Activated T-cell treated with anti-CD3 and anti-CD28 coated beads, Interleukin-2, amount 50 U/mL, for 4 hours (primary cell): ENCODE measurements around the gene MKNK2. TPM values are rescaled to one million over a fixed set of nuclear protein-coding genes. Genes with fewer than 3 reads are reported as not detected.
"Not testable (repeated sequence)": the region's sequence is repeated elsewhere in the genome, so short reads cannot be mapped to it uniquely, and the experiment has no call there.

Source experiments
- ATAC-seq, 2 donors: fragments of 200-7000 bp; cut with Tn5 transposase; one replicate each; pipeline ENCODE4 v1.10.0; 2021
- DNase-seq: peaks from one replicate; pipeline ENCODE4 v3.0.0-alpha.2; 2020
- H3K27me3 Mint-ChIP-seq: one replicate; pipeline ENCODE4 v1.8.0; 2021; ENCODE audit warnings: low read depth, mixed read lengths
- H3K36me3 Mint-ChIP-seq: one replicate; pipeline ENCODE4 v1.8.0; 2022; ENCODE audit warnings: mixed read lengths; ENCODE audit not compliant: insufficient read depth
- H3K4me1 Mint-ChIP-seq: one replicate; pipeline ENCODE4 v1.8.0; 2021; ENCODE audit warnings: low read depth, mixed read lengths
- H3K4me3 Mint-ChIP-seq: one replicate; pipeline ENCODE4 v1.8.0; 2021; ENCODE audit warnings: mild to moderate bottlenecking, moderate library complexity, mixed read lengths
- H3K9me3 Mint-ChIP-seq: one replicate; pipeline ENCODE4 v1.8.0; 2021; ENCODE audit warnings: mixed read lengths
- total RNA-seq, 3 donors: library from RNA; stranded (reverse); gene quantifications; one replicate each; pipeline ENCODE4 v1.2.1, GENCODE V29; 2021

MKNK2 gene
- total RNA-seq, 3 donors from 2014 or later, result 122 to 130 (median 128) TPM

GRCh38 chr19:1997353-1998233, 53.5 kb downstream of the MKNK2 start:
- H3K36me3 Mint-ChIP-seq, result peaks cover 13% of the 10 kb centered on the region
- no peak overlapping the region for H3K4me3 Mint-ChIP-seq
- ATAC-seq (no peak), DNase-seq (no peak)
- H3K9me3 Mint-ChIP-seq, result no peaks in the 10 kb centered on the region
- H3K4me1 Mint-ChIP-seq, result peaks cover 5% of the 10 kb centered on the region
- no peaks in the 10 kb centered on the region for H3K27me3 Mint-ChIP-seq

GRCh38 chr19:1992759-1993260, 58.2 kb downstream of the MKNK2 start:
- no peak for DNase-seq
- ATAC-seq, result peak; percentile 30 to 54
- no peaks in the 10 kb centered on the region for H3K9me3 Mint-ChIP-seq

GRCh38 chr19:1991018-1991913, 59.8 kb downstream of the MKNK2 start:
- H3K36me3 Mint-ChIP-seq, result peaks cover 7% of the 10 kb centered on the region
- no peaks in the 10 kb centered on the region for H3K27me3 Mint-ChIP-seq
- no peak for DNase-seq
- ATAC-seq, result no peak
- H3K4me3 Mint-ChIP-seq, result no peak overlapping the region
- H3K4me1 Mint-ChIP-seq, result no peaks in the 10 kb centered on the region
- no peaks in the 10 kb centered on the region for H3K9me3 Mint-ChIP-seq

More at GRCh38 chr19:1992759-1993260, 58.2 kb downstream of the MKNK2 start:
- H3K4me1 Mint-ChIP-seq, result peaks cover 2% of the 10 kb centered on the region
- no peak overlapping the region for H3K4me3 Mint-ChIP-seq
- H3K36me3 Mint-ChIP-seq, result peaks cover 9% of the 10 kb centered on the region
- no peaks in the 10 kb centered on the region for H3K27me3 Mint-ChIP-seq

GRCh38 chr19:1990230-1991017, 60.6 kb downstream of the MKNK2 start:
- Mint-ChIP-seq H3K36me3 (peaks cover 3% of the 10 kb centered on the region), H3K27me3 (no peaks in the 10 kb centered on the region), H3K4me3 (no peak overlapping the region), H3K9me3 (no peaks in the 10 kb centered on the region), H3K4me1 (no peaks in the 10 kb centered on the region)
- no peak for ATAC-seq
- no peak for DNase-seq

DNA sequence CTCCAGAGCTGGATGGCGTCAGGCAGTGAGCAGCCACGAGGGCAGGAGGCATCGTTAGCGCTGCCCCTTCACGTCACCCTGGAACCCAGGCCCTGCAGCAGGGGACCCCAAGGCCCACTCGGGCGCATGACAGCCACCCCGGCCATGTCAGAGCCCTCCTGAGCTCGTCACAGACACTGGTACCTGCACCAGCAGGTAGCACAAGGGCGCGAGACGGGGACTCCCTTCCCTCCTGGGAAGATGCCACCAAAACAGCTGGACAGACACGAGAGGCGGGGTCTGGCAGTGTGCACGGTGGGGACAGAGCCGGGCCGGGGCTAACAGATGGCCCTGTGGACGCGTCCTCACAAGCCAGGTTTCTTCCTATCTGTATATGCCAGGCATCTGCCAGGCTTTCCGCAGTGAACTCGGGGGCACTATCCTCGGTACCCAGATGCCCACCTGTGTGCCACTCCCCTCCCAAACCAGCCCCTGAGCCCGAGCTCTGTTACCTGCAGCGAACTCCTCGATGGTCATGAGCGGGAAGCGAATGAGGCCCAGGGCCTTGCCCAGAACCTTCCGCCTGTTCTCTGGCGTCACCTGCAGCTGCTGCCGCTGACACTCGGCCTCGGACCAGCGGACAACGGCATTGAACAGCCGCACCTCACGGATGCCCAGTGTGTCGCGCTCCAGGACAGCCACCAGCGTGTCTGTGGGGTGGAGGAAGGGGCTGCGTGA, 61.4 kb downstream of the MKNK2 start:
- no peak for ATAC-seq
- H3K36me3 Mint-ChIP-seq, result peaks cover 7% of the 10 kb centered on the region
- H3K4me3 Mint-ChIP-seq, result no peak overlapping the region
- no peaks in the 10 kb centered on the region for H3K27me3 Mint-ChIP-seq
- H3K9me3 Mint-ChIP-seq, result no peaks in the 10 kb centered on the region
- H3K4me1 Mint-ChIP-seq, result no peaks in the 10 kb centered on the region
- DNase-seq, result no peak

DNA sequence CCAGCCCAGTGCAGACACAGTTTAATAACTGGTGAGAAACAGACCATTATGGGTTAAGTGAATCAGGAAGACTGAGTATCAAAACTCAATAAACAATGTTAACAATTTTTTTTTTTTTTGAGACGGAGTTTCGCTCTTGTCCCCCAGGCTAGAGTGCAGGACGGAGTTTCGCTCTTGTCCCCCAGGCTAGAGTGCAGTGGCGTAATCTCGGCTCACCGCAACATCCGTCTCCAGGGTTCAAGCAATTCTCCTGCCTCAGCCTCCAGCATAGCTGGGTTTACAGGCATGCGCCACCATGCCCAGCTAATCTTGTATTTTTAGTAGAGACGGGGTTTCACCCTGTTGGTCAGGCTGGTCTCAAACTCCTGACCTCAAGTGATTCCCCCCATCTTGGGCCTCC, 62.6 kb downstream of the MKNK2 start:
- not testable (repeated sequence) for H3K36me3 Mint-ChIP-seq, H3K4me3 Mint-ChIP-seq, H3K27me3 Mint-ChIP-seq, DNase-seq, H3K4me1 Mint-ChIP-seq, ATAC-seq, H3K9me3 Mint-ChIP-seq

Other genes with a start within 250 kb of the MKNK2 start
- under 1 TPM; 0.37 to 0.66 (median 0.43) TPM for gene ATP8B3, start 239.0 kb downstream of the MKNK2 start, total RNA-seq
- gene REXO1, start 202.8 kb downstream of the MKNK2 start, total RNA-seq, result 10 to 100 TPM; 91.5 to 95.0 (median 94.4) TPM
- 10 to 100 TPM; 64.0 to 71.0 (median 69.1) TPM for gene KLF16, start 187.7 kb downstream of the MKNK2 start, total RNA-seq
- 100 to 1,000 TPM; 109 to 135 (median 117) TPM for gene ABHD17A, start 165.7 kb downstream of the MKNK2 start, total RNA-seq
- 1 to 10 TPM; 7.3 to 7.8 (median 7.7) TPM for gene ADAT3, start 145.8 kb downstream of the MKNK2 start, total RNA-seq
- gene SCAMP4, start 145.8 kb downstream of the MKNK2 start, total RNA-seq, result 10 to 100 TPM; 37.2 to 40.3 (median 39.4) TPM
- gene CSNK1G2, start 110.1 kb downstream of the MKNK2 start, total RNA-seq, result 10 to 100 TPM; 52.7 to 60.6 (median 59.0) TPM
- 10 to 100 TPM; 12.6 to 17.2 (median 14.4) TPM for gene BTBD2, start 35.5 kb downstream of the MKNK2 start, total RNA-seq
- 100 to 1,000 TPM; 128 to 137 (median 137) TPM for gene MOB3A, start 45.1 kb upstream of the MKNK2 start, total RNA-seq
- gene IZUMO4, start 45.7 kb upstream of the MKNK2 start, total RNA-seq, result 1 to 10 TPM; 3.4 to 4.6 (median 4.2) TPM
- gene AP3D1, start 100.3 kb upstream of the MKNK2 start, total RNA-seq, result 100 to 1,000 TPM in 2 of 3 donors, 10 to 100 TPM in 1; 91.9 to 109 (median 108) TPM
- gene DOT1L, start 112.7 kb upstream of the MKNK2 start, total RNA-seq, result 10 to 100 TPM; 89.3 to 96.0 (median 94.0) TPM
- 10 to 100 TPM; 69.0 to 92.2 (median 71.4) TPM for gene PLEKHJ1, start 185.1 kb upstream of the MKNK2 start, total RNA-seq
- 100 to 1,000 TPM; 174 to 195 (median 179) TPM for gene SF3A2, start 185.6 kb upstream of the MKNK2 start, total RNA-seq
- gene AMH, start 198.1 kb upstream of the MKNK2 start, total RNA-seq, result 1 to 10 TPM; 3.9 to 9.4 (median 5.8) TPM
- under 1 TPM; 0.63 to 0.95 (median 0.89) TPM for gene JSRP1, start 205.2 kb upstream of the MKNK2 start, total RNA-seq
- under 1 TPM in 1 of 3 donors, not detected in 2; 0.11 TPM for gene PEAK3, start 230.9 kb upstream of the MKNK2 start, total RNA-seq